Left kidney (tissue), 2 donors: ENCODE results near the gene FMN2. TPM values are rescaled to one million over a fixed set of nuclear protein-coding genes. Genes with fewer than 3 reads are reported as not detected.

Source experiments
- DNase-seq: peaks from one replicate; pipeline ENCODE4 v3.0.0-alpha.2; 2013
- polyA plus RNA-seq: library from polyadenylated mRNA; unstranded; fragments of 120-200 nt; gene quantifications from one replicate; pipeline ENCODE4 v1.2.1, GENCODE V29; 2013; ENCODE audit not compliant: insufficient read length

Gene FMN2
- polyA plus RNA-seq, 1 donor: 6.9 TPM

DNA sequence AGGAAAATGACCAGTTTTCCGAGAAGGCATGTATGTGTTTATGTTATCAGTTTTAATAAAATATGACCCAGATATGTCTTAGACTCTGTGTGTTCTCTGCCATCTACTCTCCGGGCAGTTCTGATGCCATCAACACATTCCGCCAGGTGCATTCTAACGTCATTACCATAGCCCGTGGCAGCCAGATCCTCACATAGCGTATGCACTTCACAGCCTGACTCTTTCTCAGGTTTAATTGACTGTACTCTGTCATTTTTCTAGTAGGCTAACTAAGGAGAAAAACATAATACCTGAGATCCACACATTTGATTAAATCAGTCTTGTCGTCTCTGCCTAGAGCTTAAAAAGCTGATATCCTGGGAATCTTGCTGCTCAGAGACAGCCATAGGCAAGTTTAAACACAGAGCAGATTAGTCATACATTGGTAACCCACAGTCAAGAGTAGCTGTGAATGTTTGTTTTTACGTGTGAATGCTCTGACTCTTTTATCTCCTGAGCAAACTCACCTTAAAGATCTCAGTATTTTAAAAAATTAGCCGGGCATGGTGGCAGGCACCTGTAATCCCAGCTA lies 344.4 kb downstream of the FMN2 start:
- no peak for DNase-seq

GRCh38 chr1:240441669-240442068 lies 350.0 kb downstream of the FMN2 start:
- no peak for DNase-seq

- no peak for DNase-seq
Observed at GRCh38 chr1:240445369-240445768, 353.7 kb downstream of the FMN2 start.

- no peak for DNase-seq
Observed at GRCh38 chr1:240455228-240455821, 363.6 kb downstream of the FMN2 start.

- no peak for DNase-seq
Observed at GRCh38 chr1:240457203-240457602, 365.5 kb downstream of the FMN2 start.

DNA sequence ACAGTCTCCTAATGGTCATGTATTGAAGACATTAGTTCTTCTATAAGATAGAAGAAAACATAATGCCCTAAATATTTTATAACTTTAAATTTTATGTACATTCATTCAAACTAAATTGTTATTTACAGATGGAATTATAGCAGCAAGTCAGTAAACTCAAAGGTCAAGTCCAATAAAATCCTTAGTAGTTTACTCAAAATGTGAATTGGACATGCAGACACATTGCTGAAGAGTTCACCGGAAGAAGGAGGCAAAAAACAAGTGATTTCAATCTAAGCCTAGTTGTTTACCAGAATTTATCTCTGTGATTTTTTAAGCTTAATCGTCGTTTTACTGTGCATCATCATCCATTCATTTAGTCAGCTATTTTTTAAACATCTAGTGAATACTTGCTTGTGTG lies 370.6 kb downstream of the FMN2 start:
- no peak for DNase-seq

DNA sequence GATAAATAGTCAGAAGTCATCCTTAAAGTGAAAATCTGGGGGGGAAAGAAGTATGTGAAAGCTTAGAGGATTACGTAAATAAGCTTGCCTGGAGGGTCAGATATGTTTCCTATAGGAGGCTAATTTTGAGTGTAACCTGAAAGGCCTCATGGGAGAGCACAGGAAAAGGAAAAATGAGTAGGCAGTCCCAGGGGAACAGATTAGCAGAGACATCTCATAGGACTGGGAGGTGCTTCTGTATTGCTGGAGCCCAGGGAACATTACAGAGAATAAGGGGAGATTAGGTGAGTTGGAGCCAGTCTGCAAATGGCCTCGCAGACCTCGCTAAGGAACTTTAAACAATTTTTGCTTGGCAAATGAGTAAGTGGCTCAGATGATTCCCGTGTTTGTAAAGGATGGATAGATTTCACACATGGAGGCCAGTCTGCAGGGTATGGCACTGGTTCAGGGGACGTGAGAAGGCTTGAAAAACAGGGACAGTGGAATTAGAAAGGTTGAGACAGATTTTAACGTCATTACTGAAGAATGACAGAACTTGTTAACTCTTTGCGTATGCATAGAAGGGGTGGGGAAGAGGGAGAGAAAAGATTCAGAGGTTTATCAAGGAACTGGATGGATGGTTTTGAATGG lies 371.2 kb downstream of the FMN2 start:
- DNase-seq: no peak

DNA sequence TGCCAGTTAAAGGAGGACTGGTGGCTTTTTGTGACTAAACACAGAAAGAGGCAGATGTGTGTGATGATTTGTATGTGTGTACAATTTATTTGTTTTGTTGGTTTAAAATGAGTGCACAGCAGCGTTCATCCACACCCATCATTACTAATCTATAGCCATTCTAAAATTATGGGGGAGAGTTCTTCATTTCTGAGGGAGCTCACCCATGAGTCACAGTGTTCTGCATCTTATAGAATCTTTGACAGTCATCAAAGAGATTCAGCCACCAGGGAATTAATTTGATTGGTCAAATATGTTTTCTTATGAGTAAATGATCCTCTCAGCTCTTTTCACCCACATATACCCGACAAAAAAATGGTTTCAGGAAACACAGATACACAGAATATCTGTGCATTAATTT lies 372.4 kb downstream of the FMN2 start:
- DNase-seq: no peak

- no peak for DNase-seq
Observed at GRCh38 chr1:240465531-240465940, 373.9 kb downstream of the FMN2 start.

- no peak for DNase-seq
Observed at GRCh38 chr1:240466509-240466908, 374.8 kb downstream of the FMN2 start.

DNA sequence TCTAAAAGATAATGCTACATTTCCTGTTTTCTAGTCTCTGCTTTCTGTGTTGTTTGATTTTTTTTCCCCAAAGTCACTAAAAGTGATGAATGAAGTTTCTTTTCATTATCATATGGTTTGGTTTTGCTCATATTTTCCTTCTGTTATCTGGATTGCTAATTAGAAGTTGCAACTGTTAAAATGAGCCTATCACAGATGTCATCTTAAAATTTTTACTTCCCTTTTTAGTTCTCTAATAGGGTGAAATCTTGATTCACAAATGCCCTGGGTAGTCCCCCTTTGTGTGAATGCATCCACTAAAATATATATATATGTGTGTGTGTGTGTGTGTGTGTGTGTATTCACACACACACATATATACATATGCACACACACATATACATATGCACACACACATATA lies 376.2 kb downstream of the FMN2 start:
- no peak for DNase-seq

- DNase-seq: no peak
Observed at GRCh38 chr1:240468656-240469055, 377.0 kb downstream of the FMN2 start.

GRCh38 chr1:240474133-240474614 lies 382.5 kb downstream of the FMN2 start:
- DNase-seq: no peak

- DNase-seq: no peak
Observed at GRCh38 chr1:240475832-240476231, 384.1 kb downstream of the FMN2 start.

GRCh38 chr1:240478536-240478935 lies 386.9 kb downstream of the FMN2 start:
- DNase-seq: no peak

GRCh38 chr1:240484804-240485443 lies 393.2 kb downstream of the FMN2 start:
- no peak for DNase-seq

DNA sequence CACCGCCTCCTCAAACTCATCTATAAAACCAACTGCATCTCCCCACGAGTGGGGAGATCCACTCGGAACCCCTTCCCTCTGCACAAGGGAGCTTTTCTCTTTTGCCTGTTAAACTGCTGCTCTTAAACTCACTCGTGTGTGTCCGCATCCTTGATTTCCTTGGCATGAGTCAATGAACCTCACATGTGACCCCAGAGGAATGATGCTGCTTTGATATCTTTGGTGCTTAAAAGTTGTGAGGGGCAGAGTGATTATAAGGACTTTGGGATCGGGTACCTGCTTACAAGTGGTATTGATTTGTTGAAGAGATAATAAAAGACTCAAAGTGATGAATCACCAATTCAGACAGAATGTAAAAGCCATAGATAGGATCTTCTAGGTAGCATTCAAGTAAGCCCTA lies 394.9 kb downstream of the FMN2 start:
- DNase-seq: no peak

- no peak for DNase-seq
Observed at GRCh38 chr1:240487493-240487892, 395.8 kb downstream of the FMN2 start.

DNA sequence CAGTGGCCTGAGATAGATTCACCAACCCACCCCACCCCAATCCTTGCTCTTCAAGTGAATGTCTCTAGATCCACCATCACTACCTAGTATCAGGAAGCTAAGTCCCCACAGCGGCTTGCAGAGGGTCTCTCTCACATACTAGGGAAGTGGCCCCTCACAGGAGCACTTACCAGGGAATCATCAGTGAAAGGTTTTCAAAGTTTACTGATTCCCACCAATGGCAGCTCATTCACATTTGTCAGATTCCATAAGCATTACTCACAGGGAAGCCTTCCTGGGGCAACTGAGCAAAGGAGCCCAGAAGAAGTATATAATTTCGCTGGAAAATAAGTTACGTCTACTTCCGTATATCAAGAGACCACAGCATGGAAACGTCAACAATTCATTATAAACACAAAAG lies 399.5 kb downstream of the FMN2 start:
- DNase-seq: no peak

DNA sequence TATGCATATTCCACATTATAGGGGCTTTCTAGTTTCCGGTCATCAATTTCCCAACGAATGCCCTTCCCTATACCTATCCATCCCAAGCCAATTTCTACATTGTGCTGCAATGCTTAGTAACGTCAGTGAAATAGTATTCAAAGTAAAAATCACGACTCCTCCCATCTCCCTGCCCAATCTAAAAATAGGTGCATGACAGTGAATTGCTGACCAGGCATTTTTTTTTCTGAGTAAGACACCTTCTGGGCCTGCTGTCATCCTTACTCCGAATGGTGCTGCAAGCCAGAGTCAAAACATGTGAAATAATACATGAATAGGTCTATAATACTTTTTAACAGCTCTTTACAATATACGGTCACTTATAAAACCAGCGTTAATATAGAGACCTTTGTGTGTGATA lies 400.1 kb downstream of the FMN2 start:
- DNase-seq: no peak

GRCh38 chr1:240492832-240493440 lies 401.3 kb downstream of the FMN2 start:
- DNase-seq: no peak

DNA sequence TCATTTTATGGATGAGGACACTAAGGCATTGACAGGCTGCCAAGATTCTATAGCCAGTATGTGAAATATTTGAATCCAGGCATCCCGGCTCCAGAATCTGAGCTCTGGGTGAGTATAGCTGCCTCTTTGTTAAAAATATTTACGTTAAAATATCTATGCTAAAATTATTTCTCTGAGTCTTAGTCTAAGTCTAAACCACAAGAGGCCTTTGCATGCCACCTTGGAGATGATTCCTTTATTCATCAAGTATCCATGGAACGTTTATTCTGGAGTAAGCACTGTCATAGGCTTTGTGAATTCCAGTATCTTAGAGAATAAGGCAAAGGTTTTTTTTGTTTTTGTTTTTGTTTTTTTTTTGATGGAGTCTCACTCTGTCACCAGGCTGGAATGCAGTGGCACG lies 403.9 kb downstream of the FMN2 start:
- no peak for DNase-seq

- DNase-seq: no peak
Observed at GRCh38 chr1:240496356-240496755, 404.7 kb downstream of the FMN2 start.
